ENCODE measurements around the gene PGAM5.

Gene PGAM5

DNA sequence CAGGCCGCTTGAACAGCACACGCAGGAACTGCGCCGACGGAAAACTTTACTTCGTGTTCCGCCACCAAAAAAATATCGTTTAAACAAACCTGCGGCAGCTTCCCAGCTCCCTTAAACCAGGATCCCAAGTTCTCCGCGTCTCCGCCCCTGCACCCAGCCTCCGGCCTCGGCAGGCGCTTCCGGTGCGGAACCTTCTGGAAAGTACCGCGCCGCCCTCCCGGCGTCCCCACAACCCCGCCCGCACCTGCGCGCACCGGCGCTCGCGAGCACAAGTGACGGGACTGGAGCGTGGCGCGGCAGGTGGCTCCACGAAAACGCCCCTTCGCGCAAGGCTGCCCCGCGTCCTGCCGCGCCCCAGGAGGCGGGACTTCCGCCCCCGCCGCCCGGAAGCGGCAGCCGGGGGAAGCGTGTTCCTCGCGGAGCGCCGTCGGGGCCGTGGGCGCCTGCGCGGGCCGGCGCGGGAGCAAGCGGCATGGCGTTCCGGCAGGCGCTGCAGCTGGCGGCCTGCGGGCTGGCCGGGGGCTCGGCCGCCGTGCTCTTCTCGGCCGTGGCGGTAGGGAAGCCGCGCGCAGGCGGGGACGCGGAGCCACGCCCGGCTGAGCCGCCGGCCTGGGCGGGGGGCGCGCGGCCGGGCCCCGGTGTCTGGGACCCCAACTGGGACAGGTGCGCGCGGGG lies at the start of gene PGAM5:
TSS of gene PGAM5 (plus strand) at position 438 of the 675 bp plus-strand sequence. CDS start at position 473, 35 bp downstream.
- DNase-seq: peak; percentile 90 to 95

DNA sequence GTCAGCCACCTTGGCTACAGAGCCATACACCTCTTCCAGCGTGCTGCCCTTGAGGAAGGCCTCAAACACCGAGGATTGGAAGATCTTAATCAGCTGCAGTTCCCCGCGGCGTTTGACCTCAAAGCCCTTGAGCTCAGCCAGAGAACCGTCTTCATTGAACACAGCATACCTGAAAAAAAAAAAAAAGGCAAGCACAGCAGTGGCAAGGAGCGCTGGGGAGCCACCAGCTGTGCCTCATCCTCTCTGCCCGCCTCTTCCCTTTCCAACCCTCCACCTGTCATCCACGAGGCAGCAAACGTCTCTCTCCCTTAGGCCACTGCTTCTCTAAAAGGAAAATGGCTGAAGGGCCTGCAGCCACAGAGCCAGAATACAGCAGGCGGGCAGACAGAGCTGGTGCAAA lies 49.6 kb upstream of the PGAM5 start:
- no peak for DNase-seq

DNA sequence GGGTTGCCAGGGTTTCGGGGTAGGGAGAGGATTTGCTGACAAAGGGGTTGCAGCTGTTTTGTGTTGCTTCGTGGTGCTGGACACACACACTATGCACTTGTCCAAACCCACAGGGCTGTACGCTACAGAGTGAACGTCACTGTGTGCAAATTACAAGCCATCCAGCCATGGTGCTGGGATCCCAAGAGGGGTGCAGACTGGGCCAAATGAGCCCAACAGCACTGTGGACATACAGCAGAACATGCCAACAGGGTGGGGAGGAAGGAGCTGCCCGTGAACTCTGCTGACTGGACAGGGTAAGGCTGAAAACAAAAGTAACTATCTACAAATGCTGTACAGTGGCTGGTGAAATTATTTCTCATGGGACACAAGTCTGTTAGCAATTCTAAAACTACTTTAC lies 48.7 kb upstream of the PGAM5 start:
- no peak for DNase-seq

DNA sequence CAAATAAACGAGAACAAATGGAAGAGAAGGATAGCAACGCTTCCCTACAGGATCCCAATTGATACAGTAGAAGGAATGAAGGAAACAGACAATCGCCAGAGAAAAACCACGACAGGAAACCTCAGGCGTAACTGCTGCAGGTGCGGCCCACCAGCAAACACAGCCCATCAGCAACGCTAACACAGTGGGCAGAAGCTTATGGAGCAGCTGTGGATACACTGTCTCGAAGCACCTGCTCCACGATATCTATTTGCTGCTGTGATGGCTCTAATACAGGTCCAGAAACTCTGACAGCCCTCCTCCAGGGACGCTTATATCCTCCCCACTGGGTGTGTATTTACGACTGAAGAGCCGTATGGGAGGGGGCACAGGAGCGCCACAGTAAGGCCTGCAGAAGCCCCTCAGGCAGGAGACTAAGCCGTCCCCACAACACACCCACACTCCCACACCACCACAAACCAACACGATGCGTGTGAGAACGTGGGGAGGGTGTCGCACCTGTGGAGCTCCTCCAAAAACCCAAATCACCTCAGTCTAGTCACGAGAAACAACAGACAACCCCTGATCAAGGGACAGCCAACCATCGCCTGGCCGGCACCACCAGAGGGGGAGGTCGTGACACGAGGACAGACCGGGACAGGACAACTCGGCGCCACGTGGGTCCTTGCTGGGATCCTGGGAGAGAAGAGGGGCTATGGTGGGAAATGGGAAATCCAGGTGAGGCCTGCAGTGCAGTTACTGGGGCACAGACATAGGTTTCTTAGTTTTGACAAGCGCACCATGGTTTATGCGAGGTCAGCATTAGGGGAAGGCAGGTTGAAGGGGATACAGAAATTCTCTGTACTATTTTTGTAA lies 47.5 kb upstream of the PGAM5 start:
- DNase-seq: no peak

DNA sequence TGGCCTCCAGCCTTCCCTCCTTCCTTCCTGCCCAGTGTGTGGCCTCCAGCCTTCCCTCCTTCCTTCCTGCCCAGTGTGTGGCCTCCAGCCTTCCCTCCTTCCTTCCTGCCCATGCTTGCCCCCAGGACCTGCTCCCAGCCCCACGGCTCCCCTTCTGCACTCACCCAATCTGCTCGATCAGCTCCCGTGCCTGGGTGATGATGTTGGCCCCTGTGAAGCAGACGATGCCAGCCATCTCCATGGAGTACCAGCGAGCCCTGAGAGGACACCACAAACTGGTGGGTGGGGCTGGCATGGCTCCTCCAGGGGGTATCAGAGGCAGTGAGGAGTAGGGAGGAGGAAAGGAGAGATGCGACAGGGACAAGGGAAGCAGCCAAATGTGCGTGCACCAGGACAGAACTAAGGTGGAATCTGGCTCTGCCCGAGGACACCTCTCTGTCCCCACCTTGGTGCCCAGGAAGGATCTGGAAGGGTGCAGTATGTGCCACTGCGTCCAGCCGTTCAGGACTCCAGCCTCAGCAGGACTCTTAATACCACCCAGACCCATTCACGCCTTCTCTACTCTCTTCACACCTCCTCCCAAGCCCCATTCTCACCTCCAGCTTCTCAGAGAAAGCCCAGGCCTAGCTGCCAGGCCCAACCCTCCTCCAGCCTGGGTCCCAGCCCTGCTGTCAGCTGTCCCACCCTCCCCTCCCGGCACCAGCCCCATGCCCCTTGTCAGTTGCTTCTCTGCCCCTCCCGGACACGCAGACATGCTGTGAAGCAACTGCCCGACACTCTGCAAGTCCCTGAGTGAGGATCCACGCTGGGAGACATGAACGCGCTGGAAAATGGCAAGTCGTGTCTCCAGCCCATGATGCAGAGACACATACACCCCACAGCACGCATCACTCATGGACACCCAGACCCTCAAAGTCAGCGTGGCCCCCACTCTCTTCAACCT lies 46.2 kb upstream of the PGAM5 start:
- no peak for DNase-seq

DNA sequence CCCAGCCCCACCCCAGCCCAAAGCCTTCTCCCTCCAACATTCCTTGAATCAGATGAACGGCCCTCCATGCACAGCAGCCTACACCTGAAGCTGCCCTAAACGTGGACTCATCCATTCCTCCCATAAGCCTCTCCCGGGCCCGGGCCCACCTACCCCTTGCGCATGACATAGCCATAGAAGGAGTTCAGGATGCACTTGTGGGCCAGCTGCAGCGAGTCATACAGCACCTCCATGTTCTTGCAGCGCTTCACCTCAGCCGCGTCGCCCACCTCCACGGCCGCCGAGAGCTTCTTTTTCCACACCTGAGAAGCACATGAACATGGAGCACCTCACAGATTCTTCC lies 45.5 kb upstream of the PGAM5 start:
- no peak for DNase-seq

DNA sequence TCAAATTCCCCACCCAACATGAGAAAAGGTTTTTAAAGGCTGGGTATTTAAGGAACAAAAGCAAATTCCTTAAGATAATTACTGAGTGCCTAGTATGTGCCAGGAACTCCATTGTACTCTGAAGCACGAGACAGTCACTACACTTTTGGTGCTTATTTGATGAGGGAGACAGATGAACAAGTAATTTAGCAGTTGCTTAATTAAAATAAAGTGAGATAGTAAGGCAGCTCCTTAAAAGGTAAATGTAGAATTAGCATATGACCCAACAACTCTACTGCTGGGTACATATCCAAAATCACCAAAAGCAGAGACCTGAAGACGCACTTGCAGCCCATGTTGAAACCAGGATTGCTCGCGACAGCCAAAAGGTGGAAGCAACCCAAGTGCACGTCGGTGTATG lies 44.8 kb upstream of the PGAM5 start:
- no peak for DNase-seq

DNA sequence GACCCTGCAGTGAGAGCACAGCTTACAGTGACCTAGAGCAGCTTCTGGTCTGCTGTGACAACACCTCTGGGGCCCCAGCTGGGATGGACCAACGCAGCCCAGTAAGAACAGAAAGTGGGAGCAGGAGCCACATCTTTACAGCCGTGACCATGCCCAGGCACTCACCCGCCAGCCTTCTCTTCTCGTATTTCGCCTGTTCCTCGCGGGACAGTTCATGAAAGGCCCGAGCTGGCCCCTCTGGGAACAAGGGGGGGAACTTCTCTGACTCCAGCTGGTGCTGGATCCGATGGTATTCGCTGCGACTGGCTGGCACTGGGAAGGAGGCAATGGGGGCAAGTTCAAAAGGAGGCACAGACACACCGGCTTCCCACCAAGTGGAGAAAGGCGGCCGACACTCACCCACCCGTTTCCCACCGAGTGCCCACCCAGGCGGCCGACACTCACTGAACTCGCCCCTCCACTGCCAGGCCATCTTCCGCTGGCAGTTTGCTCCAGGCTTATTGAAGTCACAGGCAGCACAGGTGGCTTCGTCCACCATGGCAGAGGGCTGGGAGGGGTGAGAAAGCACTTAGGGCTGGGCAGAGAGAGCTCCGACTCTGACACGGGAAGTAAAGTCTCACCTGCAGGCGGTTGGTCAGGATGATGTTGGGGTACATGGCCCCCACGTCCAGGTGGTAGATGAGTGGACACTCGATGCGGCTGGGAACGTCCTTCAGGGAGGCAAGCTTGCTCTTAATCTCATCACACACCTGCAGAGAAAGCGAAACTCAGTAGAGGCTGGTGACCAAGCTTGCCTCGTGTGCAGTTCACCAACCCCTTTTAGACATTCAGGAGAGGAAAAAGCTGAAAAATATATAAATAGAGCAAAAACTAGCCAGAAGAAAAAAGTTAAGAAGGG lies 42.2 kb upstream of the PGAM5 start:
- DNase-seq: no peak

DNA sequence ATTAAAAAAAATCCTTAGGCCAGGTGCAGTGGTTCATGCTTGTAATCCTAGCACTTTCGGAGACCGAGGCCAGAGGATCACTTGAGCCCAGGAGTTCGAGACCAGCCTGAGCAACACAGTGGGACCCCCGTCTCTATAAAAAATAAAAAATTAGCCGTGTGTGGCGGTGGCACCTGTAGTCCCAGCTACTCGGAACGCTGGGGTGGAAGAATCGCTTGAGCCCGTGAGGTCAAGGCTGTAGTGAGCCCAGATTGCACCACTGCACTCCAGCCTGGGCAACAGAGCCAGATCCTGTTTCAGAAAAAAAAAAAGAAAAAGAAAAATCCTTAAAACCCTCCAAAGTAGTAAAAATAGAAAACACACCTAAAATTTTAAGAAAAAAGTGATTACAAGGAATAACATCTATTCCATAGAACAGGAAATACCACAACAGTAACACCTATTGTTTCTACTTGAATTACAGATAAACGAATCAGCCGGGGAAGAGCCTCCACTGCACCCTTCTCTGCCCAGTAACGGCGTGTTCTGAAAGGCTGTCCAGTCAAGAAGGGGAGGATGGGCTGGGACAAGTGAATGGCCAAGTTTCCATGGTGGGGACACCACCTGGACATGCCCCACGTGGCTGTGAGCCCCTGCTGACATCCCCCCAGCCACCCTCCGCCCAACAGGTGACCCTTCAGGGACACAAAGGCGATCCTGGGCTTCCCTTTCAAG lies 41.3 kb upstream of the PGAM5 start:
- no peak for DNase-seq

DNA sequence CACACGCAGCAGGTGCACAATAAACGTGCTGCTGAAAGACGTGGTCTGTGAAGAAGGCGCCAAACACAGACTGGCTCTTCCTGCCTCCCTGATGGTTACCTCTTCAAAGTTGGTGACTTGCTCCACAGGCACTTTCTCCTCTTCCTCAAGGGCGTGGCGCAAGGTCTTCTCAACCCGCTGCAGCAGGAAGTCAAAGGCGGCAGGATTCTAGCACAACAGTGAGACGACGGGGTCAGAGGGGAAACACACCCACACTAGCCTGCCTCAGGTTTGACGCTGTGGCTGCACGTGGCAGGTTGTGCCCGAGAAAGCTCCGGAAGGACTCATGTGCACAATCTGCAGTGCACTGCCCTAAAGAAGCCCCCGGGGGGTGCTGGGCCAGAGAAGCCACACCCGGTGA lies 38.5 kb upstream of the PGAM5 start:
- DNase-seq: no peak

DNA sequence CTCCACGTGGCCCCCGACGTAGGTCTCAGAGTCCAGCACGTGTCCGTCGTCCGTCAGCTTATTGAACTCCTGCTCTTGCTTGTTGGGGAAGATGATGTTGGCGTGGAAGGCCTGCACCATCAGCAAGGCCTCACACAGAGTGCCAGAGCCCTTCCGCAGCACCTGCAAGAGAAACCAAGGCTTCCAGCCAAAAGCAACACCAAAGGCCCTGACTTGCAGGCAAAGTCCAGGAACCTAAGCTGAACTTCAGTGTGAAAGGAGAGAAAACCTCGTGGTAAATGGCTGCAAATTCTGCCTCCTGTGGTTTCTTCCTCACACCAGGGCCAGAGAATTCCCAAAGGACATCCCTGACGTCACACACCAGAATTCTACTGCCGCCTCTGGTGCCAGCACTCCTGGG lies 38.0 kb upstream of the PGAM5 start:
- DNase-seq: no peak

DNA sequence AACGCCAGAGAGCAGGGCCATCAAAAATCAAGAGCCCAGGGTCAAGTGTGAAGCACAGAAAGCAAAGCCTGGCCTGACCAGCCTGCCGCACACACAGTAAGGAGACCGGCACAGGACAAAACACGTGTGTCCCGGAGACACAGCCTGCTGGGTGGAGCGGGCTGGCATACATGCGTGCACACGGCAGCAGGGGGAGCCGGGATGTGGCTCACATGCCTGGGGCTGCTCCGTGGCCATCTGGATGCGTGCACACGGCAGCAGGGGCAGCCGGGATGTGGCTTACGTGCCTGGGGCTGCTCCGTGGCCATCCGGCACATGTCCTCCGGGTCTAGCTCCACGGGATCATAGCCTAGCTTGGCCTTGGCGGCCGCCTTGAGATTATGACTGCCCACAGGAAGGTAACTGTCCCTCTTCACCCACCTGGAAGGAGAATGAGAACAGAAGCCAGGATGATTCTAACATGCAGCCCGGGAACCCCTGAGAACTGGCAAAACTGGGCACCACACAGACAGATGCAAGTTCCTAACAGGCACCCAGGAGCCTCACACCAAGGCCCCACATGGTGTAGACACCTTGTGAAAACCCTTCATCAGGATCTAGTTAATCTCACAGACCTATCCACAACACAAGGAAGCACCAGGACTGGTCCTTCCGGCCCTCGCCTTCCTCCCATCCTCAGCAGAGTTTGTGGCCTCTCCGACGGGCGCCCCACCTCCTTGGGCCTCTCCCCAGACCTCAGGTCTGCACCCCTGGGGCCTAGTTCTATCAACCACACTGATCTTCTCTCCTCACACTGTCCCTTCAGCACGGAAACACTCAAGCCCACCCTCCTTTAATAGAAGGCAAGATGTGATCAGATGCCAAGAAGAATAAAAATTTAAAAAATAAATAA lies 37.1 kb upstream of the PGAM5 start:
- DNase-seq: no peak

DNA sequence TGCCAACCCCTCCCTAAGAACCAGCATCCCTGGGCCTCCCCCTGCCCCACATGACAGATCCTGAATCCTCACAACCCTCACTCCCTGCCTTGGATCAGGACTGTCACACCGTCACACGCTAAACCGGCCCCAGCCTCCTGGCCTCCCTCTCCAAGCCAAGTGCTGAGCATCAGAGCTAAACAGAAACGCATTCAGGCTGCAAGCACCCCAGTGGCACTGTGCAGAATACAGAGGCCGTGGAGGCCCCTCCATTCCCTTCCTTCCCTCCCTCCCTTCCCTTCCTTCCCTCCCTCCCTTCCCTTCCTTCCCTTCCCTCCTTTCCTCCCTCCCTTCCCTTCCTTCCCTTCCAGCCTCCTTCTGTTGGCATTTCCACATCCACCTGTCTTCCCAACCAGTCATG lies 36.1 kb upstream of the PGAM5 start:
- no peak for DNase-seq

DNA sequence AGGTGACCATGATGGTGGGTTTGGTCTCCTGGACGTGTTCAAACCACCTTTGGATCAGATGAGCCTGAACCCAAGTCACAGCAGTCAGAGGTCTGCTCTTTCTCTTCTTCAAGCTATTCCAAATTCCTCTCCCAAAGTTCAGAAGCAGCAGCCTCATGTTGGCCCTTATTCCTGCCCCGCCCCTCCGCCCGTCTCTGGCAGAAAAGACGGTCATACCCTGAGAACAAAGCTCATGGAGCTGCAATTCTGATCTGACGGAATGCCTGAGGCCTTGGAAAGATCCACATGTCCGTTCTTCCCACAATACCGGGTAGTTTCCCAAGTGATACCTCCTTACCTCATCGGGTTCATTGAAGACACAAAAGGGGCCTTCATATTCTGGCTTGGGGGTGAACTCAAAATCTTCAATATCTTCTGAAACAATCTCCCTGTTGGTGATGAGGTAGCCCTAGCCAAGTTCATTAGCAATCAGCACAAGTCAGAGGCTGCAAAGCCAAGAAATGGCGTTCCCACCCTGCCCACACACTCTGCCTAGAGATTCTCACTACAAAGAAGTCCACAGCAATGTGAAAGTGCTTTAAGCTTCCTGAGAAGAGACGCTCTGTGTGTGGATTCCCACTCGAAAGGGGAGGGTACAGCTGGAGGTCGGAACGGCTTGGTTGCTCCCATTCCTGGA lies 34.7 kb upstream of the PGAM5 start:
- no peak for DNase-seq

DNA sequence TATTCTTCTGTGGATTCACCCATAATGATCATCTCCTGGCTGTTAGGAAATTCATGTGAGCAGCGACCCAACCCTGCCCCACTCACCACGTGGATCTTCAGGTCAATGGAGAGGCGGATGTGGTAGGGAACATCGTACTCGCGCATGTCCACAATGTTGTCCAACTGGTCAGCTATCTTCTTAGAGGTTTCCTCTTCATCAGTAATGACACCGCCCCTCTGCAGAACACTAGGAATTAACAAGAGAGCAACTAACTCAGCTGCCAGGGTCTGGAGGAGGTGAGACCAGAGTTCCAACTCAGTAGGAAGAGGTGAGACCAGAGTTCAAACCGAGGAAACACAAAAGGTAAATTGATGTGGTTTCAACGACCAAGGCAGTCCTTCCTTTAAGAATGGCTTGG lies 33.1 kb upstream of the PGAM5 start:
- no peak for DNase-seq

DNA sequence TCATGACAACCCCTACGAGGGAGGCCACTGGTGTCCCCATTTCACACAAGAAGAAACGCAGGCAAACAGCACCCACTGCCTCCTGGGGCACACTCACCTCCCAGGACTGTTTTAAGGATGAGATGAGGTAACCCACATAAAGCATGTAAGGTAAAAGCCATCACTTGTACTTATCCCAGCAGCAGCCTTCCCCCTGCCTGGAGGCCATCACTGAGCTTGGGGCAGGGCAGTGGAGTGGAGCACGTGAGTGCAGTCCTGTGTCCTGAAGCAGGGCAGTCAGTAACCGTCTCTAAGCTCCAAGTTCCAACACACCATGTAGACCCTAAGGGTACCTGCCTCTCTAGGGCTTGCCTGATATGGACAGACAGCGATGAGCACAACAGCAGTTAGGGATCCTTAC lies 25.2 kb upstream of the PGAM5 start:
- DNase-seq: no peak

DNA sequence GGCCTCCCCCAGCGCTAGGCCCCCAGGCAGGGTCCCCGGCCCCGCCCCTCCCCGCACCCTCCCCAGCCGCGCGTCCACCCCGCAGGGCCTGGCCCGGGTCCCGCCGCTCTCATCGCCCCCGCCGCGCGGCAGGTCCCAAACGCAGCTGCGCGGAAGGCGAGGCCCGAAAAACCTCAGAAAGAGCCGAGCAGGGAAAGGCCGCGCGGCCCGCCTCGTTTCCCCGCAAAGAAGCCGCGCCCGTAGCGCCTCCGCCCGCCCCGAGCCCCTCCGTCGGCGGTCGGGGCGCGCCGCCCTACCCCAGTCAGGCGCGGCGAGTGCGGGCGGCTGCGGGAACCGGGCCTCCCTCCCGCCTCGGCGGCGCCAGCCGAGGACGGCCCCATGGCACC lies 23.8 kb upstream of the PGAM5 start:
- DNase-seq: peak; percentile 49 to 68

DNA sequence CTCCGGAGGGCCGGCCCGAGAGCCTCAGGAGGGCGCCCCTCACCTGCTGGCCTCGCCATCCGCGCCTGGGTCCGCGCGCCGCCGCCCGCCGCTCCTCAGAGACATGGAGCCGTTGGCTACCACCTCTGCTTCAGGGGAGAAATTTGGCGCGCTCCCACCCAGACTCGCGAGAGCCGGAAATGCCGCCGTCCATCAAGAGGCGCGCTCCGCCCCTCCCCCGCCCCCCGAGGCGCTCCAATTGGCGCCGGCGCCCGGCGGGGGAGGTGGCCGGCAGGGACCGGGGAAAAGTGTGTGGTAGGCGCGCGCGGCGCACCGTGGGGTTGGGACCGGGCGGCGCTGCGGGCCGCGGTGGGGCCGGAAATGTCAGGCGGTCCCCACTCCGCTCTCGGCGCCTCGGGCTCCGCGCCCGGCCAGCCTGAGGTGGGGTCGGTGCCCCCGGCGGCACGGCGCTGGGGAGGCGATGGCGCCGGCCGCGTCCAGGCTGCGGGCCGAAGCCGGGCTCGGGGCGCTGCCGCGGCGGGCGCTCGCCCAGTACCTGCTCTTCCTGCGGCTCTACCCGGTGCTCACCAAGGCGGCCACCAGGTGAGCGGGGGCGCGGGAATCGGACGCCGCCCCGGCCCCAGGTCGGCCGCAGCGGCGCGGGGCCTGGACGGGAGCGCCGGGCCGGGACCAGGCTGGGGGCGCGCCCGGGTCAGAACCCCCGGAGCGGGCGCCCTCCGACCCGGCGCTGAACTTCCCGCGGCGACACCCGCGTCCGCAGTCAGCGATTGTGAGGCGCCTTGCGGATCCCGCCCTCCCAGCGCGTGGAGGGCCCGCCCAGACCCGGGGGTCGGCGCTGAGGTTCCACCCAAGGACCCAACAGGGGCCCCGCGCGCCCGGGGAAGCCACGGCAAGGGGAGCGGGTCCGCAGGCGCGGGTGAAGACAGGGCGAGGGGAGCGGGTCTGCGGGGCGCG lies 23.2 kb upstream of the PGAM5 start, which contains the start of the genes POLE and PXMP2:
TSS of gene POLE (minus strand) at position 132 of the 954 bp plus-strand sequence. CDS start at position 105, 27 bp downstream.
TSS of gene PXMP2 (plus strand) at position 377 of the 954 bp plus-strand sequence. CDS start at position 461, 84 bp downstream.
- DNase-seq: peak; percentile 96 to 97

DNA sequence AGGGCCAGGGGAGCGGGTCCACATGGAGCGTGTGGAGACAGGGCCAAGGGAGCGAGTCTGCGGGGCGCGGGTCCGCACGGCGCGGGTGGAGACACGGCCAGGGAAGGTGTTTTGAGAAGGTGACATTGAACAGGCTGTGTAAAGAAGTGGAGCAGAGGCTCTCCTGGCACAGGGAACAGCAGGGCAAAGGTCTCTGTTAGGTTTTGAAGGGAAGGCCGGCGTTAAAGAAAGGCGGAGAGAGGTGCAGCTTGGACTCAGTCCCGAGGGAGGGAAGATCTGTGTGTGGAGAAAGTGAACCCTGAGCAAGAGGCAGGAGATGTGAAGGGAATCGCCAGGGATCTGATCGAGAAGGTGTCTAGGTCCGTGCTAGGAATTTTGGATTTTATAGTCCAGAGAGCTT lies 21.4 kb upstream of the PGAM5 start:
- DNase-seq: no peak

Measured in NCI-H2081 (cell line).